Liver (tissue), 3 donors: Measurements from ENCODE around the gene SLC2A6.

Experiments
- ATF3 ChIP-seq: IDR thresholded peaks from 2 replicates; pipeline ENCODE4 v1.6.1; 2016; ENCODE audit warnings: antibody characterized with exemption
- CTCF ChIP-seq: fragments of 150-350 bp; IDR thresholded peaks from 2 replicates; pipeline ENCODE4 v1.5.1; 2017; ENCODE audit warnings: improper control_type of control experiment, low read depth, low read length; ENCODE audit not compliant: missing input control
- EGR1 ChIP-seq, 2 donors: IDR thresholded peaks; 2 replicates each; pipeline ENCODE4 v1.6.1; 2016 to 2018; ENCODE audit warnings: antibody characterized with exemption in 2 of 2, low read depth in 2 of 2
- FOXA1 ChIP-seq: IDR thresholded peaks from 2 replicates; pipeline ENCODE4 v1.6.1; 2016; ENCODE audit warnings: antibody characterized with exemption
- HNF4G ChIP-seq: IDR thresholded peaks from 2 replicates; pipeline ENCODE4 v1.6.1; 2016; ENCODE audit warnings: antibody characterized with exemption
- JUND ChIP-seq, 2 donors: IDR thresholded peaks; 2 replicates each; pipeline ENCODE4 v1.6.1; 2016; ENCODE audit warnings: antibody characterized with exemption in 2 of 2
- MAX ChIP-seq: IDR thresholded peaks from 2 replicates; pipeline ENCODE4 v1.6.1; 2016; ENCODE audit warnings: antibody characterized with exemption
- NR2F2 ChIP-seq: IDR thresholded peaks from 2 replicates; pipeline ENCODE4 v1.6.1; 2016; ENCODE audit warnings: antibody characterized with exemption
- RAD21 ChIP-seq, 2 donors: IDR thresholded peaks; 2 replicates each; pipeline ENCODE4 v1.6.1; 2016; ENCODE audit warnings: antibody characterized with exemption in 2 of 2, mild to moderate bottlenecking in 2 of 2
- REST ChIP-seq: IDR thresholded peaks from 2 replicates; pipeline ENCODE4 v1.6.1; 2016; ENCODE audit warnings: antibody characterized with exemption, mild to moderate bottlenecking
- SP1 ChIP-seq: IDR thresholded peaks from 2 replicates; pipeline ENCODE4 v1.6.1; 2018; ENCODE audit warnings: antibody characterized with exemption, mild to moderate bottlenecking
- TAF1 ChIP-seq: conservative IDR thresholded peaks from 2 replicates; pipeline ENCODE4 v1.6.1; 2016; ENCODE audit warnings: antibody characterized with exemption, mild to moderate bottlenecking
- YY1 ChIP-seq: IDR thresholded peaks from 2 replicates; pipeline ENCODE4 v1.6.1; 2016; ENCODE audit warnings: antibody characterized with exemption, mild to moderate bottlenecking
- ZBTB33 ChIP-seq: IDR thresholded peaks from 2 replicates; pipeline ENCODE4 v1.6.1; 2016; ENCODE audit warnings: antibody characterized with exemption
- donor health status: healthy.
- donor health status: healthy.

- no peak for TF ChIP-seq CTCF
- TF ChIP-seq YY1 = no peak
- no peak for TF ChIP-seq REST
- TF ChIP-seq TAF1 = no peak
- TF ChIP-seq ZBTB33 = no peak
- TF ChIP-seq HNF4G = no peak
- TF ChIP-seq RAD21 (IDR thresholded peaks at IDR 0.05) = no peak
- no peak for TF ChIP-seq MAX
- TF ChIP-seq JUND (IDR thresholded peaks at IDR 0.05) = no peak
- TF ChIP-seq NR2F2 = no peak
- TF ChIP-seq EGR1 (IDR thresholded peaks at IDR 0.05; ENCODE audit: low read depth in 2 of 2) = no peak
- TF ChIP-seq FOXA1 = no peak
- no peak for TF ChIP-seq ATF3
- TF ChIP-seq SP1 = no peak
These were observed 51.1 kb downstream of the SLC2A6 start for GRCh38 chr9:133427658-133428348.
